ENCODE data around the gene ZBTB46. TPM values are rescaled to one million over a fixed set of nuclear protein-coding genes. Genes with fewer than 3 reads are reported as not detected.

Gene ZBTB46
- polyA plus RNA-seq, 1 experiment = 2.0 TPM

DNA sequence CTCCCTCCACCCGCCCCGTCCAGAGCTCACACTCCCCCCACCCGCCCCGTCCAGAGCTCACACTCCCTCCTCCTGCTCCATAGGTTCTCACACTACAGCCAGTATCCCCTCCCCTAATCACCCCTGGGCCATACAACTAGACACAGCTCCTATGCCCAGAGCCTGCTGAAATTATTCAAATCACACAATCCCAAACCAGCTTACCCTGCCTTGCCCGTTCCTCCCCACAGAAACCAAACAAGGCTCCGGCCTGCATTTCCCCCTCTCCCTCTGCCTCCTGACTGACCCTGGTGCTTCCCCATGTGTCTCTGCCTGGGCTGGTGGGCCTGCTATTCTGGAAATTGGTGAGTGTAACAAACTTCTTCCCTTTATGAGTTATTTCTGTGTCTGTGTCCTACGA is 72.9 kb downstream of the ZBTB46 start:
- no peak overlapping the region for H3K4me3 ChIP-seq (ENCODE audit: low read depth, low read length)
- POLR2A ChIA-PET = interaction anchor here (0.6 kb wide), 1 partner anchor 15 kb away, joined by 5 read pairs; no protein-coding TSS in a partner anchor
- TF ChIP-seq, protein P1, sequence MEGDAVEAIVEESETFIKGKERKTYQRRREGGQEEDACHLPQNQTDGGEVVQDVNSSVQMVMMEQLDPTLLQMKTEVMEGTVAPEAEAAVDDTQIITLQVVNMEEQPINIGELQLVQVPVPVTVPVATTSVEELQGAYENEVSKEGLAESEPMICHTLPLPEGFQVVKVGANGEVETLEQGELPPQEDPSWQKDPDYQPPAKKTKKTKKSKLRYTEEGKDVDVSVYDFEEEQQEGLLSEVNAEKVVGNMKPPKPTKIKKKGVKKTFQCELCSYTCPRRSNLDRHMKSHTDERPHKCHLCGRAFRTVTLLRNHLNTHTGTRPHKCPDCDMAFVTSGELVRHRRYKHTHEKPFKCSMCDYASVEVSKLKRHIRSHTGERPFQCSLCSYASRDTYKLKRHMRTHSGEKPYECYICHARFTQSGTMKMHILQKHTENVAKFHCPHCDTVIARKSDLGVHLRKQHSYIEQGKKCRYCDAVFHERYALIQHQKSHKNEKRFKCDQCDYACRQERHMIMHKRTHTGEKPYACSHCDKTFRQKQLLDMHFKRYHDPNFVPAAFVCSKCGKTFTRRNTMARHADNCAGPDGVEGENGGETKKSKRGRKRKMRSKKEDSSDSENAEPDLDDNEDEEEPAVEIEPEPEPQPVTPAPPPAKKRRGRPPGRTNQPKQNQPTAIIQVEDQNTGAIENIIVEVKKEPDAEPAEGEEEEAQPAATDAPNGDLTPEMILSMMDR (IDR thresholded peaks at IDR 0.05; ENCODE audit: low read depth, low read length) = no peak
- no peak overlapping the region for H3K27ac ChIP-seq (ENCODE audit: low read depth, low read length)
- H3K27me3 ChIP-seq (ENCODE audit: control insufficient read depth, insufficient read depth, low read length) = no peaks in the 10 kb centered on the region
- DNase-seq (ENCODE audit: low read depth, low spot score) = no peak
- H3K9me3 ChIP-seq (ENCODE audit: control insufficient read depth, insufficient read depth, low read length) = no peaks in the 10 kb centered on the region; the same call in 1 of the 2 replicates
- CTCF ChIA-PET = no interaction called here

DNA sequence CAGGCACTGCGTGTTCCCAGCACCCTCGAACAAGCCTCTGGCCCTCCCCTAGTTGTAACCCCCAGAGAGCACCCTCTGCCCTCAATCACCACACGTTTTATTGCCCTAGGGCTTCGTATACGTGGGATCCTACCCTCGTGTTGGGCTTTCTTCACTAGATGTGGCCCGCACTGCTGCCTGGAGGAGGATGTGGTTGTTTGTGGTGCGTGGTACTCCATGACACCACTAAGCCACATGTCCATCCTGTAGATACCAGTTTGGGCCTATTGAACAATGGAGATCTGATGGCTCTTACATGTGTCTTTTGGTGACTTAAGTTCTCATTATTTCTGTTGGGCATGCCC is 74.4 kb downstream of the ZBTB46 start:
- ChIA-PET POLR2A (no interaction called here), CTCF (no interaction called here)
- Histone ChIP-seq H3K4me3 (ENCODE audit: low read depth, low read length) (no peak overlapping the region), H3K27ac (ENCODE audit: low read depth, low read length) (no peak overlapping the region), H3K9me3 (ENCODE audit: control insufficient read depth, insufficient read depth, low read length) (peaks cover 5% of the 10 kb centered on the region; the same call in 1 of the 2 replicates), H3K27me3 (ENCODE audit: control insufficient read depth, insufficient read depth, low read length) (no peaks in the 10 kb centered on the region)
- DNase-seq (ENCODE audit: low read depth, low spot score) = no peak
- TF ChIP-seq, protein P1 (IDR thresholded peaks at IDR 0.05; ENCODE audit: low read depth, low read length) = no peak

DNA sequence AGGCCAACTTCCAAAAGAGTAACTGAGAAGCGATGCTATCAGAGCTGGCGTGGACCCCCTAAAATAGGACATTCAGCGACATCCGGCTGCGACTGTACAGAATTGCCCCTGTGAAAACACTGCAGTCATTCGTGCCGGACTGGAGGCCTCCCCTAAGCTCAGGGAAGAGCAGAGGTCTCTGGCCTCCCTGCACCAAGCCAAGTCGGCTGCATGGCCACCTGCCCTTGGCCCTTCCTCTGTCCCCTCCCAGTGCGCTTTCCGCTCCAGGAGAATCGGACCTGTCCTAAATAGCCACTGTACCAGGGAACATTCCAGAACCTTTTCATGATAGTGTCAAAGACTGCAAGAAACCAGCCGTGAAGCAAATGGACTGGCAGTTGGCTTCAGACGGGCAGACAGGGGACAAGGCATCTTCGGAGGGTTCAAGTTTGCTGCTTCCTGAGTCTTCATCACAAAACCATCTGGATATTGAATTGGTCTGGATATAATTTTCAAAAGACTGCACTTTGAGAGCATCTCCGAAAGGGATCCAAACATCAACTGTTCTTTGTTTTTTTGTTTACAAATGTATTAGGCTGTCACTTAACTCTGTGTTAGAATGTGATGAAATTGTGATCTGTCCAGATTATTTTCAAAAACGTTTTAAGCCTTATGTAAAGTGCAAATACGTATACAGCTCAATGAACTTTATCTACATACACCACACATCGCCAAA is 75.0 kb downstream of the ZBTB46 start:
- CTCF ChIA-PET = interaction anchor here (1.2 kb wide), 1 partner anchor 219 kb away, joined by 3 read pairs; the partner anchor contains the start of gene PTK6
- H3K9me3 ChIP-seq (ENCODE audit: control insufficient read depth, insufficient read depth, low read length) = peaks cover 5% of the 10 kb centered on the region; the same call in 1 of the 2 replicates
- no peaks in the 10 kb centered on the region for H3K27me3 ChIP-seq (ENCODE audit: control insufficient read depth, insufficient read depth, low read length)
- no peak overlapping the region for H3K4me3 ChIP-seq (ENCODE audit: low read depth, low read length)
- POLR2A ChIA-PET = no interaction called here
- TF ChIP-seq, protein P1 (IDR thresholded peaks at IDR 0.05; ENCODE audit: low read depth, low read length) = no peak
- H3K27ac ChIP-seq (ENCODE audit: low read depth, low read length) = no peak overlapping the region
- DNase-seq (ENCODE audit: low read depth, low spot score) = no peak

DNA sequence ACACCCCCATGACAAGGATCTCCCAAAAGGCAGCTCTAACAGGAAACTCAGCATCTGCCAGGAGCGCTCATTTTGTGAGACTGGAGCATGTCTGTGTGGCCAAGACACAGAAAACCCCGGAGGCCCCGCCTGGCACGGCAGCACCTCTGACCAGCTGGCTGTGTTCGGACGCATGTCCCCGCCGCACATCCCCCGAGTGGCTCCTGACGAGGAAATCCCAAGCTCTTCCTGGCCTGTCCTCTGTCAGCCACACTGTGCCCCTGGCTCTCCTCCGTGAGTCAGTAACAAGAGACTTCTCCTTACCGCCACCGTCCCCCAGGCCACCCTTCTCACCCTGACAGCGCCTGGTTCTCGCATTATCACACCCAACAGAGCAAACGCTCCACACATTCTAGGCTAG is 77.1 kb downstream of the ZBTB46 start:
- CTCF ChIA-PET = no interaction called here

DNA sequence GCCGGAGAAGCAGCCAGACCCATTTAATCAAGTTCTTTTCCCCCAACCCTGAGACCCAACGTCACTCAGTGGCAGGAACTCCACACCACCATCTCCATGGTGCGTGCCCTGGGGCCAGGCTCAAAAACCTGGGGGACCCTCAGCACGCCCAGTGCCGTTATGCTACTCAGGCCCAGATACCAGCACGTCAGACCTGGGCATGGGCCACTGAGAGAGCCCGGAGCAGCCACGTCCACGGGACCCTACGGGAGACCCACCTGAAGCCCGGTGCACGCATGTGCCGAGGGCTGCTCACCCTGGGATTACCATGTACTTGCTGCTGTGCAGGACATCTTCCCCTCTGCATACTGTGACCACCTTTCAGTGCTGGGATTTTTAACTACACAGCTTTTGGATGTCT is 77.7 kb downstream of the ZBTB46 start:
- Histone ChIP-seq H3K4me3 (ENCODE audit: low read depth, low read length) (no peak overlapping the region), H3K27ac (ENCODE audit: low read depth, low read length) (no peak overlapping the region), H3K27me3 (ENCODE audit: control insufficient read depth, insufficient read depth, low read length) (no peaks in the 10 kb centered on the region), H3K9me3 (ENCODE audit: control insufficient read depth, insufficient read depth, low read length) (peaks cover 5% of the 10 kb centered on the region; the same call in 1 of the 2 replicates)
- no peak for DNase-seq (ENCODE audit: low read depth, low spot score)
- POLR2A ChIA-PET = interaction anchor here (1.6 kb wide), 1 partner anchor 112 kb away, joined by 5 read pairs; the partner anchor contains the start of gene TPD52L2
- TF ChIP-seq, protein P1 (IDR thresholded peaks at IDR 0.05; ENCODE audit: low read depth, low read length) = no peak
- CTCF ChIA-PET = no interaction called here

More for the DNA sequence above, 77.1 kb downstream of the ZBTB46 start:
- TF ChIP-seq, protein P1 (IDR thresholded peaks at IDR 0.05; ENCODE audit: low read depth, low read length) = no peak
- peaks cover 5% of the 10 kb centered on the region; the same call in 1 of the 2 replicates for H3K9me3 ChIP-seq (ENCODE audit: control insufficient read depth, insufficient read depth, low read length)
- H3K27me3 ChIP-seq (ENCODE audit: control insufficient read depth, insufficient read depth, low read length) = no peaks in the 10 kb centered on the region
- no peak overlapping the region for H3K27ac ChIP-seq (ENCODE audit: low read depth, low read length)
- H3K4me3 ChIP-seq (ENCODE audit: low read depth, low read length) = no peak overlapping the region
- POLR2A ChIA-PET = interaction anchor here (1.6 kb wide), 1 partner anchor 111 kb away, joined by 5 read pairs; the partner anchor contains the start of gene TPD52L2
- no peak for DNase-seq (ENCODE audit: low read depth, low spot score)
